Osteoblast (primary cell): ENCODE results near the gene TSPAN4. TPM values are rescaled to one million over a fixed set of nuclear protein-coding genes. Genes with fewer than 3 reads are reported as not detected.

Experiments used
- DNase-seq: peaks from one replicate; pipeline ENCODE4 v3.0.0; 2011; ENCODE audit warnings: low spot score, mixed read lengths; ENCODE audit not compliant: insufficient read length; ENCODE audit errors: missing footprints
- H2AFZ ChIP-seq: 2 replicates; pipeline ENCODE4 v1.6.0; 2011; ENCODE audit warnings: mild to moderate bottlenecking, low read length
- H3K27ac ChIP-seq: 2 replicates; pipeline ENCODE4 v1.5.1; 2011; ENCODE audit warnings: mild to moderate bottlenecking, low read depth, low read length, moderate library complexity
- H3K27me3 ChIP-seq: 2 replicates; pipeline ENCODE4 v1.6.0; 2012; ENCODE audit warnings: mild to moderate bottlenecking, control low read depth, inconsistent platforms, low read length, moderate library complexity; ENCODE audit not compliant: insufficient read depth
- H3K36me3 ChIP-seq: 2 replicates; pipeline ENCODE4 v1.5.1; 2011; ENCODE audit warnings: mild to moderate bottlenecking, low read length, control low read depth, moderate library complexity; ENCODE audit not compliant: insufficient read depth
- H3K4me1 ChIP-seq: 2 replicates; pipeline ENCODE4 v1.5.1; 2011; ENCODE audit warnings: mild to moderate bottlenecking, low read length, control low read depth, moderate library complexity; ENCODE audit not compliant: insufficient read depth
- H3K4me2 ChIP-seq: 2 replicates; pipeline ENCODE4 v1.6.0; 2011; ENCODE audit warnings: mild to moderate bottlenecking, low read length; ENCODE audit not compliant: insufficient read depth
- H3K4me3 ChIP-seq: fragments of 200-600 bp; sonication (generic); 3 replicates; pipeline ENCODE4 v1.5.1; 2012; ENCODE audit warnings: mild to moderate bottlenecking, low read length, inconsistent platforms; ENCODE audit not compliant: insufficient read depth
- H3K79me2 ChIP-seq: 2 replicates; pipeline ENCODE4 v1.6.0; 2012; ENCODE audit warnings: mild to moderate bottlenecking, low read length, control low read depth, inconsistent platforms; ENCODE audit not compliant: insufficient read depth
- H3K9me3 ChIP-seq: 2 replicates; pipeline ENCODE4 v1.5.1; 2011; ENCODE audit warnings: low read depth, low read length, control low read depth
- H4K20me1 ChIP-seq: 2 replicates; pipeline ENCODE4 v1.6.0; 2012; ENCODE audit warnings: mild to moderate bottlenecking, low read length, control low read depth; ENCODE audit not compliant: insufficient read depth
- total RNA-seq: library from RNA; depleted of rRNA; stranded (reverse); fragments of >200 nt; gene quantifications from 2 replicates; pipeline ENCODE4 v1.2.3, GENCODE V29; 2012
- TF ChIP-seq, protein P1 (sequence below): IDR thresholded peaks from 2 replicates; pipeline ENCODE4 v1.5.1; 2011; ENCODE audit warnings: mild to moderate bottlenecking, low read depth, low read length, moderate library complexity; ENCODE audit errors: extremely low read depth

Gene TSPAN4
- total RNA-seq, 1 donor, result 168 TPM

DNA sequence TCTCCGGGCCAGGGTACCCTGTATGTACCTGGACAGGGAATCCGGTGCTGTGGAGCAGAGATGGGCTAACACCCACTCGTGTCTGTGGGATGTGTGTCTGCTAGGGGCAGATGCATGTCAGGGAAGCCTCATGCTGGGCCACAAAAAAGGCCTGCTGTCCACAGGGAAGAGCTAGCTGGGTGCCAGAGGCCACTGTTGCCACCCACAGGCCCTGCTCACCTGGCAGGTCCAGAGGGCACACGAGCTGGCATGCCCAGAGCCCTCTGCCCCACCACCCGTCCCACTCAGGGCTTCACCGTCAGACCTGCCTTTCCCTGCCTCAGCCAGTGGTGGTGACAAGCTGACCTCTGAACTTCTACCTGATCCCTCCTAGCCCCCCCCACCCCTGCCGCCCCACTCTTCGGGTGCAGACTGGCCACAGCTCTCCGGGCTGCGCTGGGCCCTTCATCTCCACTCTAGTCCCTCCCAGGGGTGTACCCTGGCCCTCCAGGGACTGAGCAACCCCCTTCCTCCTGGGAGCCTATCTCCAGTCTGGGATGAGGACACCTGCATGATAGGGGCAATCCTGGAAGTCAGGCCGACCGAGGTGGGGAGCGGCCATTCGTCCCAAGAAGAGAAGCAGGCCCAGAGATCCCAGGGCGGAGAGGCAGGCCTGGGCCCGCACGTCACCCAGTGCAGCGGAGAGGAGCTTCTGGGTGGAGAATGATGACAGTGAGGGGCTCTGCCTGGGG, 45.9 kb upstream of the TSPAN4 start:
- DNase-seq, result no peak
- TF ChIP-seq, protein P1, sequence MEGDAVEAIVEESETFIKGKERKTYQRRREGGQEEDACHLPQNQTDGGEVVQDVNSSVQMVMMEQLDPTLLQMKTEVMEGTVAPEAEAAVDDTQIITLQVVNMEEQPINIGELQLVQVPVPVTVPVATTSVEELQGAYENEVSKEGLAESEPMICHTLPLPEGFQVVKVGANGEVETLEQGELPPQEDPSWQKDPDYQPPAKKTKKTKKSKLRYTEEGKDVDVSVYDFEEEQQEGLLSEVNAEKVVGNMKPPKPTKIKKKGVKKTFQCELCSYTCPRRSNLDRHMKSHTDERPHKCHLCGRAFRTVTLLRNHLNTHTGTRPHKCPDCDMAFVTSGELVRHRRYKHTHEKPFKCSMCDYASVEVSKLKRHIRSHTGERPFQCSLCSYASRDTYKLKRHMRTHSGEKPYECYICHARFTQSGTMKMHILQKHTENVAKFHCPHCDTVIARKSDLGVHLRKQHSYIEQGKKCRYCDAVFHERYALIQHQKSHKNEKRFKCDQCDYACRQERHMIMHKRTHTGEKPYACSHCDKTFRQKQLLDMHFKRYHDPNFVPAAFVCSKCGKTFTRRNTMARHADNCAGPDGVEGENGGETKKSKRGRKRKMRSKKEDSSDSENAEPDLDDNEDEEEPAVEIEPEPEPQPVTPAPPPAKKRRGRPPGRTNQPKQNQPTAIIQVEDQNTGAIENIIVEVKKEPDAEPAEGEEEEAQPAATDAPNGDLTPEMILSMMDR, result no peak
- Histone ChIP-seq H3K4me3 (peak overlapping the region; percentile 87), H3K4me1 (peaks cover 17% of the 10 kb centered on the region), H3K9me3 (no peaks in the 10 kb centered on the region), H3K36me3 (peaks cover 12% of the 10 kb centered on the region), H3K27me3 (no peaks in the 10 kb centered on the region), H3K79me2 (peaks cover 4% of the 10 kb centered on the region), H2AFZ (peak overlapping the region; percentile 85), H3K27ac (peak overlapping the region; percentile 65), H3K4me2 (peak overlapping the region; percentile 86), H4K20me1 (peaks cover 2% of the 10 kb centered on the region)

DNA sequence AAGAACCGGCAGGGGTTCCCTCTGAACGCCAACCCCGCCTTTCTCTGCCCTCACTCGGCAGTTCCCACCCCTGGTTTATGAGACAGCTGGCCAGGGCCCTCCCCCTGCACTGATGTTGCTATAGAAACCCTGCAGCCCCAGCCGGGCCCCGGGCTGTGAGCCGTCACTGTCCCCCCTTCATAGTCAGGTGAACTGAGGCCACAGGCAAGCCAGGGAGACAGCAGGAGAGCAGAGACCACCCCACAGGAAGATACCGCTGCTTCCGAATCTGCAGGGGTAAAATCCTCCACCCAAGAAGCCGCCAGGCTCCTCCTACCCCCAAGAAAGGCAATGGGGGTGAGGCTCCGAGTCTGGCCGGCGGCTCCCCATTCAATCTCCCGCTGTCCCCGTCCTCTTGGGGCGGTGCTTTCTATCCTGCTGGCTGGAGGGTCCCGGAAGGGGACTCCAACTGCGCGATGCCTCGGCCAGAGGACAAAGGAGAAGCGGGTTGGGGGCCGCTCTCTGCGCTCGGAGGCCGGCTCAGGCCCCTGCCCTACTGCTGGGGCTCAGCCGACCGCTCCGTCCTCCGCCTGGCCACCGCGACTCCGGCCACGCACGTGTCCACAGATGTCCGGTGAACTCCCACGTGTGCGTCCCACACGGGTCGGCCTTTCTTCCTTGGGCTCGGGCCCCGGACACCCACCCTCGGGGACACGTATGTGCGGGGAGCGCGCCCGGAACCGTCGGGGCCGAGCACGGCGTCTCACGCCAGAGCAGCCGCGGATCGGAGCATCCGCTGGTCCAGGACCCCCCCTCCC, 45.2 kb upstream of the TSPAN4 start:
- Histone ChIP-seq H3K79me2 (peaks cover 4% of the 10 kb centered on the region), H3K9me3 (no peaks in the 10 kb centered on the region), H3K36me3 (peaks cover 20% of the 10 kb centered on the region), H3K4me1 (peaks cover 17% of the 10 kb centered on the region), H3K27ac (peak overlapping the region; percentile 65), H3K4me2 (peak overlapping the region; percentile 86), H2AFZ (peak overlapping the region; percentile 85), H4K20me1 (peaks cover 2% of the 10 kb centered on the region), H3K27me3 (no peaks in the 10 kb centered on the region), H3K4me3 (peak overlapping the region; percentile 87)
- TF ChIP-seq, protein P1, result no peak
- peak; percentile 100 for DNase-seq

DNA sequence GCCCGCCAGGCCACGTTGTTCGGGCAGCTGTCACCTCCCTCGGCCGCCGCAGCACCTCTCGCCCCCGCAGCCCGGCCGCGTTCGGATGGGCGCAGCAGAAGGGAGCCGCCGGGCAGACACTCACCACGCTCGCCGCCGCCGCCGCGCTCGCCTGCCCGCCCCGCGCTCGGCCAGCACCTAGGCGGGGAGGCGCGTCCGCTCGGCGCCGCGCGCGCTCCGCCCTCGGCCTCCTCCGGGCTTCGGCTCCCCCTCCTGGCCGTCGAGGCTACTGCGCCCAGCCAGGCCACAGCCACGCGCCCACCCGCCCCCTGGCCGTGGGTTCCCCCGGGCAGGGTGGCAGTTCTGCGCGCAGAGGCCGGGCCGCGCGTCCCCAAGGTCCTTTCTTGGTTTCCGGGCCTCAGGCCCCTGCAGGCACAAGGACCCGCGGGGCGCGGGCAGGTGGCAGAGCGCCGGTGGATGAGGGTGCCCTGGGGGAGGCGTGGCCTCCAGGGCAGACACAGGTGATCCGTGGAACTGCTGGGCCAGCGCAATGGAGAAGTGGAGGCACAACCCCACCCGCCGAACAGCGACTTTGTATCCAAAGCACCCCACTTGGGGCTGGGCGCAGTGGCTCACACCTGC, 44.4 kb upstream of the TSPAN4 start, which contains the start of gene SLC25A22:
Gene SLC25A22, minus strand, starts transcription at position 189 of the 621 bp plus-strand sequence. CDS start 3,275 bp downstream, outside the sequence.
- peaks cover 7% of the 10 kb centered on the region for H3K79me2 ChIP-seq
- H3K9me3 ChIP-seq, result no peaks in the 10 kb centered on the region
- H3K36me3 ChIP-seq, result peaks cover 23% of the 10 kb centered on the region
- peak within 1 kb of the TSS; percentile 87 for H3K4me3 ChIP-seq
- H3K27ac ChIP-seq, result peak within 1 kb of the TSS; percentile 65
- H3K4me1 ChIP-seq, result peaks cover 17% of the 10 kb centered on the region
- peak; percentile 100 for DNase-seq
- TF ChIP-seq, protein P1, result peak; percentile 46
- H3K4me2 ChIP-seq, result peak within 1 kb of the TSS; percentile 86
- H4K20me1 ChIP-seq, result peaks cover 2% of the 10 kb centered on the region
- no peaks in the 10 kb centered on the region for H3K27me3 ChIP-seq
- peak within 1 kb of the TSS; percentile 85 for H2AFZ ChIP-seq
